GM12873 (cell line): ENCODE data around the gene B3GALT5.
A peak's percentile ranks its signal among the peaks of the same experiment; 100 is the strongest.

Source experiments
- CTCF ChIP-seq: IDR thresholded peaks from 2 replicates; pipeline ENCODE4 v1.5.1; 2012; ENCODE audit warnings: low read depth, mild to moderate bottlenecking, moderate library complexity, low read length, control low read depth; ENCODE audit not compliant: insufficient read depth; ENCODE audit errors: missing control alignments

The B3GALT5 gene

GRCh38 chr21:39715804-39716397 lies 103.2 kb downstream of the B3GALT5 start:
- peak; percentile 52 for TF ChIP-seq CTCF

- no peak for TF ChIP-seq CTCF
These were observed 107.5 kb downstream of the B3GALT5 start for GRCh38 chr21:39720126-39720778.

GRCh38 chr21:39721885-39722284 lies 109.1 kb downstream of the B3GALT5 start:
- no peak for TF ChIP-seq CTCF
